SU-DHL-6 (cell line): Measurements from ENCODE around the gene MRPS35.

Source experiments
- CTCF ChIP-seq: fragments of 200-600 bp; sonication (generic); IDR thresholded peaks from one replicate; pipeline ENCODE4 v1.5.1; 2017; ENCODE audit warnings: antibody characterized with exemption, mild to moderate bottlenecking, low read length, moderate library complexity; ENCODE audit not compliant: insufficient read depth, poor library complexity, severe bottlenecking
- EZH2phosphoT487 ChIP-seq: fragments of 200-600 bp; sonication (generic), shearing (Covaris generic); conservative IDR thresholded peaks from 2 replicates; pipeline ENCODE4 v1.6.1; 2018; ENCODE audit warnings: mild to moderate bottlenecking, antibody characterized with exemption, low read length, moderate library complexity, mixed read lengths

- TF ChIP-seq CTCF, result no peak
- no peak for TF ChIP-seq EZH2phosphoT487
These were observed 28.1 kb upstream of the MRPS35 start for GRCh38 chr12:27682534-27682933.
